ENCODE measurements around the gene SEMA5B. TPM values are rescaled to one million over a fixed set of nuclear protein-coding genes. Genes with fewer than 3 reads are reported as not detected.

The SEMA5B gene
- total RNA-seq, 1 experiment from 2014 or later, result 9.4 TPM

- Histone ChIP-seq H3K4ac (ENCODE audit: low read depth, low read length) (no peak overlapping the region), H2AFZ (ENCODE audit: low read length) (no peak overlapping the region), H4K91ac (ENCODE audit: insufficient read length, low read depth, low read length) (no peak overlapping the region), H3T11ph (ENCODE audit: low read length) (no peak overlapping the region), H2BK120ac (ENCODE audit: low read depth, low read length, poor library complexity, severe bottlenecking) (no peak overlapping the region), H2BK15ac (ENCODE audit: low read depth, low read length) (no peak overlapping the region), H3K4me2 (ENCODE audit: insufficient read depth, insufficient read length, low read length) (no peak overlapping the region), H3K9ac (ENCODE audit: extremely low read depth, insufficient read length, low read length) (no peak overlapping the region), H3K9me3 (ENCODE audit: control insufficient read depth, low read depth, low read length) (no peaks in the 10 kb centered on the region), H3K27ac (ENCODE audit: insufficient read length, low read depth, low read length) (no peak overlapping the region), H3K14ac (ENCODE audit: insufficient read depth, low read length) (no peak overlapping the region), H2AK5ac (ENCODE audit: insufficient read length, low read length) (no peak overlapping the region), H3K27me3 (ENCODE audit: insufficient read depth, low read length) (no peaks in the 10 kb centered on the region), H3K79me2 (ENCODE audit: insufficient read depth, low read length) (no peaks in the 10 kb centered on the region), H4K5ac (ENCODE audit: insufficient read length, low read depth, low read length) (no peak overlapping the region), H3K56ac (ENCODE audit: insufficient read length, low read depth, low read length) (no peak overlapping the region), H2BK20ac (ENCODE audit: low read depth, low read length, poor library complexity, severe bottlenecking) (no peak overlapping the region), H4K20me1 (ENCODE audit: control insufficient read depth, insufficient read depth, insufficient read length) (no peaks in the 10 kb centered on the region), H3K79me1 (ENCODE audit: insufficient read depth, low read depth, low read length, poor library complexity, severe bottlenecking) (no peaks in the 10 kb centered on the region), H2BK5ac (ENCODE audit: insufficient read length, low read length) (no peak overlapping the region), H4K8ac (replicated peaks; ENCODE audit: insufficient read length, low read depth, low read length) (no peak overlapping the region), H3K18ac (ENCODE audit: insufficient read length, low read depth, low read length) (no peak overlapping the region), H3K23ac (ENCODE audit: insufficient read length, low read depth, low read length) (no peak overlapping the region), H2BK12ac (ENCODE audit: insufficient read length, low read depth, low read length) (no peak overlapping the region), H3K23me2 (ENCODE audit: insufficient read length, low read depth, low read length, poor library complexity, severe bottlenecking) (no peaks in the 10 kb centered on the region), H3K4me1 (ENCODE audit: insufficient read depth, low read length) (peaks cover 10% of the 10 kb centered on the region; the same call in 1 of the 2 replicates)
- WGBS (ENCODE audit: extremely low coverage, insufficient read length, low lambda C conversion rate), result no CpG with 5 or more reads among the region's 4 CpGs
- no peak for DNase-seq
- no peak for TF ChIP-seq CTCF (conservative IDR thresholded peaks at IDR 0.05)
- Mint-ChIP-seq H3K9me3 (no peaks in the 10 kb centered on the region), H3K4me1 (peaks cover 24 to 27% of the 10 kb centered on the region in 2 experiments), H3K36me3 (ENCODE audit: insufficient read depth in 1 of 3, low read depth in 3 of 3) (no peaks in the 10 kb centered on the region; a peak in 1 of 7 replicates), H3K4me3 (no peak overlapping the region), H3K27me3 (ENCODE audit: low read depth) (no peaks in the 10 kb centered on the region), H3K27ac (no peak overlapping the region)
These were observed 140.6 kb downstream of the SEMA5B start for GRCh38 chr3:122886946-122887345.

Measured in H9 (cell line).